Measurements from ENCODE around the gene IDH2.

Gene IDH2

DNA sequence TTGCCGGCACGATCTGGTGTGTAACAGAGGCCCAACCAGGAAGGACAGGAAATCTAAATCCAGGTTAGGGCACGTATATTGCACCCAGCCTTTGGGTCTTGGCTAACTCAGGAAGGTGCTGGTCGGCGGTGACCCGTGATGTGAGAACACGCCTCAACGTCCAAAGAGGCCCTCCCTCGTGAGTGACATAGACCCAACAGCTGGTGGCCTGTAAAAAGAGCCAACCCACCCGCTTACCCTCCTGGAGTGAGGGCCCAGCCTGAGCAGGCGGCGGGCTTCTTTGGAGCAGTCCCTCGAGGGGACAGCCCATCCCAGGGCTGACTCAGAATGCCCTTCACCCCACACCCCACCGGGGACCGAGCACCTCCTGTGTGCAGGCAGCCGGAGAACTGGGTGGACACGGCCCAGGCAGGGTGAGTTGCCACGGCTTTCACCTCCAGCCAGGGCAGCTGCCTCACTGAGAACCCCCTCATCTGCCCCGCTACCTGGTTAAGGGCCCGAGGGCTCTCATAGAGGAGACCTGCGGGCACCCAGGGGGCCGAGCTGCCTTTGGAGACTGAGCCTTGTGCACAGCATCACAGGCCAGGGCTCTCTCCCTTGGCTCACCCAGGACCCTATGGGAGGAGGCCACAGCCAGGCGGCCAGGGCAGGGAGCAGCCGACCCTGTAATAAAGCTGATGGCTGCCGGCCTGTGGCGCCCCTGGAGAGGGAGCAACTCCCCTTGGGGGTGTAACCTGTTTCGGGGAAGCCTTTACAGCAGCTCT lies 59.3 kb downstream of the IDH2 start:
- DNase-seq: no peak

DNA sequence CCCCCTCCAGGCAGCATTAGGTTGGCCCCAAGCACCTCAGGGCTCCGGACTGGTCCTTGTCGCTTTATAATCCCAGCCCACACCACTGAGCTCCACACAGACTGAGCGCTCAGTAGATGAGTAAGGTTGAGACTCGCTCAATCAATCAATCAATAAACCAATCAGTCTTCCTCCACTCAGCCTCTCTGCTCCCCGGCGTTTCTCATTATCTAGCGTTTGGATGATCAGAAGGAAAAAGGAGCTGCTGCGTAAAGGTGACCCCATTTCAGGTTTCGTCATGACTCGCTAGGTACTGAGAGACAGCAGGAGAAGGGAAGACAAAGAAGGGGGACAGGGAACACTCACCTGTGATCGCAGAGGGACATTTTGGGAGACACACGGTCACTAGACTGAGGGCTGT lies 59.9 kb downstream of the IDH2 start:
- no peak for DNase-seq

DNA sequence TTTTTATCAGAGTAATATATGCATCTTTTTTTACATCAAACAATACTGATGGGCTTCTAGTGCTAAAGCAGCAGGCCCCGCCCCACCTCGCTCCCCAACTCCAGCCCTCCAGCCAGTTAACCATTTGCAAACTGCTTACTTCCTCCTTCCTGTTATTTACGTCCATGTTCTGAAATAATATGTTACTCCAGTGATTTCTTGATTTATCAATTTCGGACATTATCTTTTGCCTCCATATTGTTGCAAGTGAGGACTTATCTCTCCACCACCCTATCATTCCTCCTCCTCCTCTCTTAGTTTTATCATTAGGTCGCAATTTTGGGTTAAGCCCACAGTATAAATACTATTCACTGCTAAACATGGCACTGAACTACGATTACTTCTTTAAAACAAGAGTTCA lies 61.6 kb downstream of the IDH2 start:
- DNase-seq: no peak

GRCh38 chr15:90039996-90040395 lies 62.3 kb downstream of the IDH2 start:
- DNase-seq: no peak

- no peak for DNase-seq
These were observed 63.6 kb downstream of the IDH2 start for GRCh38 chr15:90038632-90039095.

GRCh38 chr15:90037961-90038631 lies 64.2 kb downstream of the IDH2 start:
- DNase-seq: no peak

GRCh38 chr15:90037511-90037860 lies 64.8 kb downstream of the IDH2 start:
- no peak for DNase-seq

- DNase-seq: no peak
These were observed 65.3 kb downstream of the IDH2 start for GRCh38 chr15:90036806-90037510.

- no peak for DNase-seq
These were observed 65.9 kb downstream of the IDH2 start for GRCh38 chr15:90036343-90036742.

DNA sequence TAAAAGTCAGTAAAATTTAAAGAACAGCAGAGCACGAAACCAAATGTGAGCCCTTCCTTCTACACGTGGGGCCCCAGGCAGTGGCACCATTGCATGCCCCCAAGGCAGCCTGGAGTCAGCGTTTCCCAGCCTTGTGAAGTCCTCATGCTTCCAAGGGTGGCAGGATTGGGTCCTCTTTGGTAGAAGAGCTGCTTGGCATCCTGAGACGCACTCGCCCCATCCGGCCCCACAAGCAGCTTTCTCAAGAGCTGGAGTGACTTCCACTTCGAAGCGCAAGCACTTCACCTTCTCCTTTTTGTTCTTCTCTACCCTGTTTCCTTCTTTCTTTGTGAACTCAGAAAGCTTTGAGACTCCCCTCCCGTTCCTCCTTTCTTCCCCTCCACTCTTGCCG lies 66.4 kb downstream of the IDH2 start:
- DNase-seq: no peak

DNA sequence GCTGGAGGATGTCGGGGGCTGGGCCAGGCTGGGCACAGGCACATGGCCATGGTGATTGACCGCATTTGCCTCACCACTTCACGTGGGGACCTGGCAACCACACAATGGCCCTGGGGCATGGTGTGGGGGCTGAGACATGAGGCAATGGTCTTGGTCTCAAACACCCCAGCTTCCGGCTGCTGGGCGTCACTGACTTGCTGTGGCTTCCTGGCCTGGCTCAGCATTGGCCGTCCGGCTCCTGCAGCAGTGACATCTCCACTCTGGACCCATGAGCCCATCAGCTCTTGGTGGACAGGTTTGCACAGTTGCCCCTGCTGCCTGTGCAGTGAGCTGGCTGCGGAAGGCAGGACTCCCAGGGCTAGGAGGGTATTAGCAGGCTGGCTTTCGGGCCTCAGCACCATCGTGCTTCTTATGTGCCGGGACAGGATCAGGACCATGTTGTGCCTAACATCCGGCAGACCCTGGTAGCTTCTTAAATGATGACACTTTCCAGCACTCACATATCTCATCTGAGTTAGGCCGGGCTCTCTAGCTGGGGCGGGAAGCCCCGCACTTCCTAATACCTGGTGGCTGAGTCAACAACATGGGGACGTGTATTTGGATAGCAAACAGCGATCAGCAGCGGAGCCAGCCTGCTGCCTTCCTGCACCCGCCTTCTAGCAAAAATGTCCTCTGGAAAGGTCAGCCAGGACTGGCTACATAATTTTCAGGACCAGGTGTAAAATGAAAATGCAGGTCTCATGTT lies 67.0 kb downstream of the IDH2 start:
- no peak for DNase-seq

DNA sequence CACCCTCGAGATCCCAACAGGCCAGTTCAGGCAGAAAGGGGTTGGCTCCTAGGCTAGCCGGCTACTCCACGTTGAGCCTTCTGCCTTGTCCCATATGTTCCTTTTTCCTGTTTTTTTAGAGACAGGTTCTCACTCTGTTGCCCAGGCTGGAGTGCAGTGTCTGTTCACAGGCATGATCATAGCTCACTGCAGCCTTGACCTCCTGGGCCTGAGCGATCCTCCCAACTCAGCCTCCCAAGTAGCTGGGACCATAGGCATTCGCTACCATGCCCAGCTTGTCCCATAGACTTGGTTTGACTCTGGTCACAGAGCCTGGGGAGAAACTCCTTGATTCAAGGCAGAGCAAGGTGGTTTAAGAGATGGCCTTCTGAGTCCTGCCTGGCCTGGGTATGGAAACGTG lies 68.8 kb downstream of the IDH2 start:
- DNase-seq: no peak
